Fibroblast of mammary gland (primary cell): Measurements from ENCODE around the gene FAM120A.

Experiments used
- DNase-seq: peaks from one replicate; pipeline ENCODE4 v3.0.0-alpha.2; 2010; ENCODE audit warnings: low read depth
- H3K4me3 ChIP-seq: 2 replicates; pipeline ENCODE4 v1.5.1; 2011; ENCODE audit warnings: low read depth, mild to moderate bottlenecking, low read length, moderate library complexity; ENCODE audit not compliant: control insufficient read depth
- CTCF ChIP-seq: conservative IDR thresholded peaks from 2 replicates; pipeline ENCODE4 v1.5.1; 2011; ENCODE audit warnings: low read depth, low read length, inconsistent platforms; ENCODE audit not compliant: control insufficient read depth, insufficient read depth

FAM120A gene

DNA sequence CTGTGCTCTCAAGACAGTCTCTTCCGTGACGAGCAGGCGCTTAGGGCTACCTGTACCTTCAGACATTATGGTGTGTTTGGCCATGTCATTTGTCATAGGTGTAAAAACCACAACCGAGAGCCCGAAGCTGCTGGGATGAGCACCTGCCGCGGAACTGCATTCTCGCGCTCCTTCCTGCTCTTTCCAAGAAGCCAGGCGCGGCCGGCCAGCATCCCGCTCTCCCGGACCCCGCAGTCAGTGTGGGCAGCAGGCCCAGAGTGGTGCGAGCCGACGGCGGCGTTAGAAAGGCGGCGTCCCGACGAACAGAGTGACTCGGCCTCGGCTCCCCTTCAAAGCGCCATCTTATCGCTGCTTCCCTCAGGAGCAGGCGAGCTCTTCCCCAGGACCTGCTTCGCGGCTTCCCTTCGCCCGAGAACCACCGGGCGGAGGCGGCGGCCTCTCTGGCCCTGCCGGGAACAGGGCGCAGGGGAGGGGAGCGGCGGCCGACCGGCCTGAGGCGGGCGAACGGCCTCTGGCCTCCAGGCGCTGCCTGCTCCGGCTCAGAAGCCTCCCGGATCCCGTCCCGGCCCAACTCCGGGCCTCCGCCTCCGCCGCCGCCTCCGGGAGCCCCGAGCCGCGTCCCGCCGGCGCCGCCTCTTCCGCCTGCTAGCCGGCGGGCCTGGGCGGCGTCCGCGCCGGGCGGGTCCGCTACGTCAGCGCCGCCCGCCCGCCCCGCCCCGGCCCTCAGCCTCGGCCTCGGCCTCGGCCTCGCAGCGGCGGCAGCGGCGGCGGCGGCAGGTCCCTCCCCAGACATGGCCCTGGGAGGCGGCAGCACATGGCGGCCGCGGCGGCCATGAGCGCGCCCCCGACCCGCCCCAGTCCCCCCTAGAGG lies at the start of gene FAM120A:
Gene FAM120A, plus strand, starts transcription at position 741 of the 871 bp plus-strand sequence. CDS start 231 bp downstream, outside the sequence.
- no peak for TF ChIP-seq CTCF
- DNase-seq: peak; percentile 54
- H3K4me3 ChIP-seq: peak within 1 kb of the TSS; percentile 84

GRCh38 chr9:93406371-93406770 lies 45.1 kb upstream of the FAM120A start:
- no peak overlapping the region for H3K4me3 ChIP-seq
- DNase-seq: no peak
- TF ChIP-seq CTCF: no peak

DNA sequence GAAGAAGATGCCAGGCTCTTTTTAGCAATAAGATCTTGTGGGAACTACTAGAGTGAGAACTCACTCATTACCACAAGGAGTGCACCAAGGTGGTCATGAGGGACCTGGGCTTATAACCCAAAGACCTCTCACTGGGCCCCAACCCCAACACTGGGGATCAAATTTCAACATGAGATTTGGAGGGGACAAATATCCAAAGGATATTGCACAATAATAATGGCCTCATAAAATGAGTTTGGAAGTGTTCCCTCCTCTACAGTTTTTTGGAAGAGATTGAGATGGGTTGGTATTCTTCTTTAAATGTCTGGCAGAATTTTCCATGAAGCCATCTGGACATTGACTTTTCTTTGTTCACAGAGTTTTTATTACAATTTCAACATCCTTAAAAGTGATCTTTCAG lies 38.0 kb upstream of the FAM120A start:
- no peak for DNase-seq
- H3K4me3 ChIP-seq: no peak overlapping the region
- no peak for TF ChIP-seq CTCF

- DNase-seq: no peak
- TF ChIP-seq CTCF: no peak
- H3K4me3 ChIP-seq: no peak overlapping the region
Observed at GRCh38 chr9:93415176-93415690, 36.3 kb upstream of the FAM120A start.

GRCh38 chr9:93416530-93417235 lies 34.8 kb upstream of the FAM120A start:
- no peak for TF ChIP-seq CTCF
- DNase-seq: no peak
- H3K4me3 ChIP-seq: no peak overlapping the region

DNA sequence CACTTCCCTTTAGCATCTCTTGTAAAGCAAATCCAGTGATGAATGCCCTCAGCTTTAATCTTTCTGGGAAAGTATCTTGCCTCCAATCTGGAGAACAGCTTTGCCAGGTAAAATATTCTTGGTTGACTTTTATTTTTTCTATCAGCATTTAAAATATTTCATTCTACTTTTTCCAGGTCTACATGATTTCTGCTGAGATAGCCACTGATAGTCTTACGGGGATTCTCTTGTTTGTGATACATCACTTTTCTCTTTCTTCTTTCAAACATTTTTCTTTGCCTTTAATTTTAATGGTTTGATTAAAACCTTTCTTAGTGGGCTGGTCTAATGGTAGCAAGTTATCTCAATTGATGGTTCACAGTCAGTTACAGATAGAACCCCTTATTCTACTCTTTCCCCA lies 33.9 kb upstream of the FAM120A start:
- TF ChIP-seq CTCF: no peak
- no peak overlapping the region for H3K4me3 ChIP-seq
- DNase-seq: no peak
